T-cell (primary cell): ENCODE measurements around the gene ABRACL. TPM values are rescaled to one million over a fixed set of nuclear protein-coding genes. Genes with fewer than 3 reads are reported as not detected.

Experiments used
- ATAC-seq, 4 experiments: fragments of 200-7000 bp in 3 of 4; fragments of 150-1000 bp in 1 of 4; cut with Tn5 transposase; replicated peaks in 1 of 4; 1 replicate in 3 of 4; 2 replicates in 1 of 4; pipeline ENCODE4 v1.10.0; 2021; ENCODE audit warnings: moderate library complexity in 3 of 4, mild to moderate bottlenecking in 2 of 4, moderate number of reproducible peaks in 1 of 4
- CTCF ChIA-PET, 2 donors: fragments of 300-600 bp; sonication (Branson Sonifier 250); formaldehyde crosslinking; loops; one replicate each; lab custom pipeline; 2022; ENCODE audit warnings: antibody characterized with exemption in 2 of 2; lab: Charles Lee
- POLR2A ChIA-PET, 2 donors: fragments of 300-600 bp; sonication (Branson Sonifier 250); formaldehyde crosslinking; loops; one replicate each; lab custom pipeline; 2022; ENCODE audit warnings: antibody characterized with exemption in 2 of 2; lab: Charles Lee
- DNase-seq, 35 experiments: peaks; one replicate each; pipeline versions ENCODE4 v3.0.0 to v3.0.0-alpha.2; 2013 to 2023
- H3K27ac ChIP-seq: one replicate; pipeline ENCODE4 v1.5.1; 2013; ENCODE audit warnings: low read length
- H3K27me3 ChIP-seq, 2 experiments: replicated peaks in 1 of 2; 1 replicate in 1 of 2; 2 replicates in 1 of 2; pipeline versions ENCODE4 v1.6.1 to v1.7.0; 2013; ENCODE audit warnings: low read length in 1 of 2, mixed read lengths in 1 of 2; ENCODE audit not compliant: control insufficient read depth in 2 of 2, insufficient read depth in 2 of 2; ENCODE audit errors: extremely low read depth in 1 of 2
- H3K36me3 ChIP-seq, 2 donors: 1 replicate in 1 of 2; 2 replicates in 1 of 2; pipeline versions ENCODE4 v1.6.1 to v1.7.0; 2013; ENCODE audit warnings: low read length in 1 of 2; ENCODE audit not compliant: control insufficient read depth in 2 of 2, insufficient read depth in 1 of 2; ENCODE audit errors: extremely low read depth in 1 of 2
- H3K4me1 ChIP-seq, 2 experiments: 1 replicate in 1 of 2; 2 replicates in 1 of 2; pipeline versions ENCODE4 v1.6.1 to v1.7.0; 2013; ENCODE audit warnings: low read length in 2 of 2, mixed read lengths in 1 of 2; ENCODE audit not compliant: insufficient read depth in 2 of 2, control insufficient read depth in 1 of 2; ENCODE audit errors: extremely low read depth in 1 of 2
- H3K4me3 ChIP-seq, 2 donors: 1 replicate in 1 of 2; 2 replicates in 1 of 2; pipeline versions ENCODE4 v1.5.1 to v1.7.0; 2013; ENCODE audit warnings: mild to moderate bottlenecking in 2 of 2, low read length in 1 of 2, moderate library complexity in 1 of 2; ENCODE audit not compliant: control insufficient read depth in 1 of 2; ENCODE audit errors: extremely low read depth in 1 of 2
- H3K9me3 ChIP-seq: 2 replicates; pipeline ENCODE4 v1.7.0; 2013
- H3K27ac Mint-ChIP-seq, 2 donors: one replicate each; pipeline ENCODE4 v1.8.0; 2020 to 2021; ENCODE audit warnings: mild to moderate bottlenecking in 2 of 2, mixed read lengths in 2 of 2
- H3K27me3 Mint-ChIP-seq, 2 donors: one replicate each; pipeline ENCODE4 v1.8.0; 2021 to 2022; ENCODE audit warnings: mixed read lengths in 2 of 2
- H3K36me3 Mint-ChIP-seq: one replicate; pipeline ENCODE4 v1.8.0; 2021; ENCODE audit warnings: mixed read lengths
- H3K4me1 Mint-ChIP-seq, 3 donors: one replicate each; pipeline ENCODE4 v1.8.0; 2020 to 2022; ENCODE audit warnings: mixed read lengths in 3 of 3, mild to moderate bottlenecking in 1 of 3
- H3K4me3 Mint-ChIP-seq, 3 donors: one replicate each; pipeline ENCODE4 v1.8.0; 2020 to 2022; ENCODE audit warnings: mild to moderate bottlenecking in 3 of 3, mixed read lengths in 3 of 3, moderate library complexity in 3 of 3
- H3K9me3 Mint-ChIP-seq, 3 donors: one replicate each; pipeline ENCODE4 v1.8.0; 2020 to 2022; ENCODE audit warnings: mixed read lengths in 3 of 3
- WGBS: methylation state at CpG from one replicate; pipeline ENCODE4 v1.1.5; 2013; ENCODE audit warnings: missing lambda C conversion rate; ENCODE audit not compliant: insufficient coverage; 5-methylcytosine and 5-hydroxymethylcytosine counted together
- total RNA-seq, 35 experiments: library from RNA in 6 of 35; stranded (reverse) in 6 of 35; fragments of 120-200 nt in 1 of 35; gene quantifications; one replicate each; pipeline versions ENCODE4 v1.2.1 to v1.2.4 and lab custom pipeline; 2013 to 2026

ABRACL gene
- total RNA-seq, 5 donors from 2014 or later (not counting 1 experiment from before 2014, with no cell fraction given), result 44.2 to 76.3 (median 71.5) TPM

DNA sequence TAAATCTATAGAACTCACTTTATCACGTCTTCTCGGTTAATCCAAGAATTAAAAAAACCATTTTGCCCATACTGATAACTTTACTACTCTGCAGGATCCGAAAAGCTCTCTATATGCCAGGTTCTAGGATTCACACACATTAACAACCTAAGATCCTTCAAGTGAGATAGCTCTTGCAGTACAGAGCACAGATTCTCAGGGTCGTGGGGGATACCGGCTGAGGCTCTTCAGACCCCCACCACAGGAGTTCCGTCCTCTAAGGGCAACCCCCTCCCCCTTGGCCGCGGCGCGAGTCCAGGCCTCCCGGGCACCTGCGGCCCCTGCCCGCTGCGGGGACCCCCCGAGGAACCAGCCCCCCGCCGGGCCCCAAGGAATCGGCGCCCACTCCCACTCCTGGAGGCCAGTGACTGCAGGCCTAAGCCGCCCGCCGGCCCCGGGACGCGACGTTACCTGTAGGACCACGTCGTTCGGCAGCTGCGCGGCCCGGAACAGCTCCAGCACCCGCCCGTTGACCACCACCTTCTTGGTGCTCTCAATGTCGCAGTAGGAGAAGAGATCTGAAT, 41.4 kb upstream of the ABRACL start:
- Histone ChIP-seq H3K36me3 (no peaks in the 10 kb centered on the region), H3K27ac (peak overlapping the region; percentile 44), H3K4me1 (peaks cover 17 to 25% of the 10 kb centered on the region in 2 experiments), H3K27me3 (no peaks in the 10 kb centered on the region), H3K9me3 (no peaks in the 10 kb centered on the region), H3K4me3 (peak overlapping the region; percentile 77 to 83)
- CTCF ChIA-PET, result interaction anchor here (0.6 to 1.9 kb wide), 11 partner anchors 10 to 869 kb away, joined by 3 to 5 read pairs (median 4); partner anchors contain the start of gene CITED2 (in 1 of the 2)
- Mint-ChIP-seq H3K36me3 (no peaks in the 10 kb centered on the region), H3K27me3 (no peaks in the 10 kb centered on the region), H3K4me3 (peak overlapping the region in 1 of 3 donors; percentile 82), H3K9me3 (no peaks in the 10 kb centered on the region), H3K27ac (peak overlapping the region; percentile 73 to 81), H3K4me1 (peaks cover 0 to 11% (median 9%) of the 10 kb centered on the region in 3 donors)
- WGBS, result 1% methylated on average over 30 of the region's 35 CpGs
- POLR2A ChIA-PET, result interaction anchor here in 1 of 2 donors (0.6 to 1.0 kb wide), 2 partner anchors 158 to 387 kb away, joined by 3 read pairs; partner anchors contain the start of gene CITED2
- ATAC-seq (no peak), DNase-seq (peak in 2 of 35 experiments; percentile 16 to 19)

DNA sequence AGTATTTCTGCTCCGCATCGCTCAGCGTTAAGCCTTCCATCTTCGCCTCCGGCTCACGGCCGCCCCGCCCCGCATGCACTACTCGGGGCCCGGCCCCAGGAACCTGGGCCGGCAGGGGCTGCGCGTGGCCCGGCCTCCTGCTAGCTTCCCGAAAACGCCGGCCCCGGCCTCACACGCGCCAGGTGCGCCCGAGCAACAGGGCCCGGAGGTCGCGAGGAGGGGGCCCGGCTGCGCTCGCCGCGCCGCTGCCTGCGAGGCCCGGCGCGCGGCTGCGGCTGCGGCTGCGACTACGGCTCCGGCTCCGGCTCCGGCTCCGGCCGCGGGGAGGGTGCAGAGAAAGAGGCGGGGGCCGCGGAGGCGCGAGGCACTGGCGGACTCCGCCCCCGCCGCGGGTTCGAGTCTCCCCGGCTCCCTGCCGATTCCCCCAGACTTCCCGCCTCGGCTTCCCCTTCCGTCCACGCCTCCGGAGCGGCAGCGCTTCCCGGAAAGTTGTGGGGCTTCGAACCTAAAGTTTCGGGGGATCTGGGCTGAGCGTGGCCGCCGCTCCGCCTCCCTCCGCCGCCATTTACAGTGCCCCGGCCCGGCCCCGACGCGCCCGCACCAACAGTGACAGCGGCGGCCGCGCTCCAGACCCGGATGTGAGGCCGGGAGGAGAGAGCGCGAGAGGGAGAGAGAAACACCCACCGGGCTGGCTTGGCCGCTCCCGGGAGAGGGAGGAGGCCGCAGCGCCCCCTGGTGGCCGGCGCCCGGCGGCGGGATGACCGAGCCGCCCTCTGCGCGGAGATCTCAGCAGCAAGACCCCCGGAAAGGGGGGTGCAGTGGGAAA, 40.7 kb upstream of the ABRACL start, which contains the start of gene REPS1:
Gene REPS1 (minus strand): TSS at position 611 of the 826 bp plus-strand sequence. CDS start 571 bp downstream, at position 40.
- no peaks in the 10 kb centered on the region for H3K27me3 Mint-ChIP-seq
- ATAC-seq, result peak; percentile 87 to 89 (median 88)
- Histone ChIP-seq H3K9me3 (no peaks in the 10 kb centered on the region), H3K4me1 (peaks cover 13 to 25% of the 10 kb centered on the region in 2 experiments), H3K27me3 (no peaks in the 10 kb centered on the region), H3K36me3 (no peaks in the 10 kb centered on the region), H3K4me3 (peak within 1 kb of the TSS; percentile 77 to 83), H3K27ac (peak within 1 kb of the TSS; percentile 76)
- no peaks in the 10 kb centered on the region for H3K36me3 Mint-ChIP-seq
- POLR2A ChIA-PET, result interaction anchor here (1.0 to 1.3 kb wide), 2 partner anchors 45 to 387 kb away, joined by 3 read pairs; partner anchors contain the start of gene CITED2 (in 1 of the 2)
- H3K4me3 Mint-ChIP-seq, result peak within 1 kb of the TSS in 2 of 3 donors; percentile 90 to 91
- peak within 1 kb of the TSS; percentile 86 to 93 for H3K27ac Mint-ChIP-seq
- H3K4me1 Mint-ChIP-seq, result peaks cover 0 to 11% (median 9%) of the 10 kb centered on the region in 3 donors
- CTCF ChIA-PET, result interaction anchor here (0.6 to 1.9 kb wide), 11 partner anchors 18 to 386 kb away, joined by 3 to 8 read pairs (median 4); partner anchors contain the start of gene CITED2 (in 1 of the 2)
- H3K9me3 Mint-ChIP-seq, result no peaks in the 10 kb centered on the region
- peak; percentile 77 to 94 (median 86) for DNase-seq
- under 1% methylated on average over 96 of the region's 105 CpGs for WGBS

DNA sequence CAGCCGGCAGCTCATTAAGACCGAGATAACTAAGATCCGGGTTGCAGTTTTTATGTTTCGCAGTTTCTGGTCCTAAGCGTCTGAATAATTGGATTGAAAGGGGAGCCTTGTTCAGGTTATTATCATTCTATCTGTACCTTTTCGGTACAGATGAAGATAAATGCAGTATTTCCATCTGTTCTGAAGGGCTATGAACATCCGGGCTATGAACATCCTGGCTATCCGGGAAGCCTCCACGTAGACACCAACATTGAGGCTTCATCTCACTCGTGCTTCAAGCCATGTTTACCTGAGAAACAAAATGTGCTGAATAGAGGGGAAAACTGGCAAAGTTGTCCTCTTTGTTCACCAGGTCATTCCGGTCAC, 40.1 kb upstream of the ABRACL start:
- Mint-ChIP-seq H3K4me3 (peak overlapping the region in 2 of 3 donors; percentile 90 to 91), H3K27me3 (no peaks in the 10 kb centered on the region), H3K27ac (peak overlapping the region; percentile 86 to 93), H3K9me3 (no peaks in the 10 kb centered on the region), H3K36me3 (no peaks in the 10 kb centered on the region), H3K4me1 (peaks cover 0 to 11% (median 9%) of the 10 kb centered on the region in 3 donors)
- Histone ChIP-seq H3K27ac (peak overlapping the region; percentile 66), H3K4me1 (peaks cover 13 to 20% of the 10 kb centered on the region in 2 experiments), H3K36me3 (no peaks in the 10 kb centered on the region), H3K27me3 (no peaks in the 10 kb centered on the region), H3K9me3 (no peaks in the 10 kb centered on the region), H3K4me3 (peak overlapping the region; percentile 56 to 83)
- WGBS, result 0% methylated on average over 2 of the region's 11 CpGs
- peak in 4 of 35 experiments; percentile 10 to 51 (median 24) for DNase-seq
- ChIA-PET POLR2A (interaction anchor here in 1 of 2 donors (1.3 kb wide), 1 partner anchor 45 kb away, joined by 3 read pairs; no protein-coding TSS in a partner anchor), CTCF (interaction anchor here (0.6 to 1.9 kb wide), 6 partner anchors 9 to 231 kb away, joined by 3 to 8 read pairs (median 4); no protein-coding TSS in a partner anchor)
- peak; percentile 10 to 29 (median 16) for ATAC-seq

DNA sequence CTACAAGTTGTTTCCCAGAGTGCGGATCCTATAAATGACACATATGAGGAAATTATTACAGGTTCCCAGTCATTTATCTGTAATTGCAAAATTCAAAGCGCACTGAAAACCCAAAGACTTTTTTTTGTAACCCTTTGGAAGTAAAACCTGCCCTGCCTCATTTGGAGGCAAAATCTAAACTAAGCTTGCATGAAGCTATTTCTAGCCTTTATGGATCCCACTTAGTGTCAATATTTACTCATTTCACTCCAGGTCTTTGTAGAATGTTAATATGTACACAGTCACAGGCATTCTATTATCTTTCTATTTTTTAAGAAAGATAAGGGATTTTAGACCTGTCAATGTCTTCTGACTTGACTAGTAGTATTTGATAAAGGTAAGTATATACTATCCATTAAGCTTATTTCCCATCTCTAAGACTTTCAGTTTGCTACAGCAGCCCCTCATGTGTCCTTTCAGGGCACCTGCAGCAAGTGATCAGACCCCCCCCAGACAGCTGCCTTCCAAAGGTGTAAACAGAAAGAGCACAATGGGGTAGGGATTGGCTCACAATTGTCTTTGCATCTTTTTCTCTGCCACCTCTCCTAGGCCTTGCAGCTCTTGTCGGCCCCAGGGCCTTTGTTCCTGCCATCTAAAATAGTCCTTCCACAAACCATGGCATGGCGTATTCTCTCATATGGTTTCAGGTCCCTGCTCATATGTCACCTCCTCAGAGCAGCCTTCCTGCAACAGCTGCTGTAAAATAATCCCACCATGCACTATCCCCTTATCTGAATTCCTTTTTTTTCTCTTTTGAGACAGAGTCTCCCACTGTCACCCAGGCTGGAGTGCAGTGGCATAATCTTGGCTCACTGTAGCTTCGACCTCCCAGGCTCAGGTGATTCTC, 39.2 kb upstream of the ABRACL start:
- no peak overlapping the region for H3K4me3 ChIP-seq
- H3K9me3 Mint-ChIP-seq, result no peaks in the 10 kb centered on the region
- no peak for DNase-seq
- H3K9me3 ChIP-seq, result no peaks in the 10 kb centered on the region
- ATAC-seq, result no peak
- H3K27me3 ChIP-seq, result no peaks in the 10 kb centered on the region
- CTCF ChIA-PET, result interaction anchor here (0.5 to 1.9 kb wide), 16 partner anchors 10 to 874 kb away, joined by 3 to 8 read pairs (median 3); no protein-coding TSS in a partner anchor
- H3K36me3 ChIP-seq, result no peaks in the 10 kb centered on the region
- H3K27ac ChIP-seq, result peak overlapping the region; percentile 66
- peak overlapping the region; percentile 0 to 91 (median 90) for H3K4me3 Mint-ChIP-seq
- no peaks in the 10 kb centered on the region for H3K36me3 Mint-ChIP-seq
- peaks cover 0 to 11% (median 9%) of the 10 kb centered on the region in 3 donors for H3K4me1 Mint-ChIP-seq
- WGBS, result 93% methylated on average over 4 of the region's 5 CpGs
- no peaks in the 10 kb centered on the region for H3K27me3 Mint-ChIP-seq
- peaks cover 12% of the 10 kb centered on the region in 2 experiments for H3K4me1 ChIP-seq
- peak overlapping the region; percentile 62 to 93 for H3K27ac Mint-ChIP-seq
- POLR2A ChIA-PET, result interaction anchor here (0.5 to 1.3 kb wide), 5 partner anchors 12 to 385 kb away, joined by 3 to 7 read pairs (median 4); partner anchors contain the start of gene CITED2 (in 1 of the 2)

DNA sequence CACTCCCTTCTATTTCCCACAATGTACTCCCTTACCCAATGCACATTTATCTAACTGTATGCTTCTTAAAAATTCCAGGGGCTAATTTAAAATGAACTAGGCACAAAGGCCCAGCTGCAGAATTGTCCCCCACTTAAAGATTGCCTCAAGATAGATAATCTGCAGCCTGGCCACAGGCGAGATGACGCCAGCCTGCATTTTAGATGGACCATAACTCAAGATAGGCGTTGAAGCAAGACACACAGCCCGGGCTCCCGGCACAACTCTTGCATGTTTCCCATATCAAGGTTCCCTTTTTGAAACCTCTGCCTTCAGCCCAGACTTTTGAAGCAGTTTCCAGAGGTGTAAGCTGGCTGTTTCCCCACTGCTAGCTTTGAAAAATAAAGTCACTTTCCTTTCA, 37.3 kb upstream of the ABRACL start:
- CTCF ChIA-PET, result interaction anchor here in 1 of 2 donors (1.0 kb wide), 1 partner anchor 32 kb away, joined by 3 read pairs; no protein-coding TSS in a partner anchor
- H3K9me3 Mint-ChIP-seq, result no peaks in the 10 kb centered on the region
- POLR2A ChIA-PET, result interaction anchor here in 1 of 2 donors (0.6 kb wide), 1 partner anchor 143 kb away, joined by 3 read pairs; no protein-coding TSS in a partner anchor
- DNase-seq, result no peak
- Histone ChIP-seq H3K4me3 (no peak overlapping the region), H3K36me3 (no peaks in the 10 kb centered on the region), H3K9me3 (no peaks in the 10 kb centered on the region), H3K27me3 (no peaks in the 10 kb centered on the region), H3K4me1 (peaks cover 4 to 8% of the 10 kb centered on the region in 2 experiments), H3K27ac (no peak overlapping the region)
- no peaks in the 10 kb centered on the region for H3K36me3 Mint-ChIP-seq
- 100% methylated on average over 5 of the region's 5 CpGs for WGBS
- ATAC-seq, result no peak
- H3K4me1 Mint-ChIP-seq, result peaks cover 0 to 11% (median 9%) of the 10 kb centered on the region in 3 donors
- no peak overlapping the region for H3K27ac Mint-ChIP-seq
- no peak overlapping the region for H3K4me3 Mint-ChIP-seq
- H3K27me3 Mint-ChIP-seq, result no peaks in the 10 kb centered on the region
